GM13977 (cell line): Measurements from ENCODE around the gene DHRS3.

Experiments used
- DNase-seq: peaks from one replicate; pipeline ENCODE4 v3.0.0; 2012; ENCODE audit warnings: low spot score
- in situ Hi-C: fragments of 300-500 bp; cut with MboI; formaldehyde crosslinking; loops from one replicate; pipeline ENCODE4 v1.12.0; 2022; ENCODE audit warnings: low sequenced_read_pairs, low pct_unique_long_range_greater_than_20kb, mixed read lengths, inconsistent platforms; ENCODE audit not compliant: unreplicated experiment
- TF ChIP-seq, protein P1 (sequence below): IDR thresholded peaks from 2 replicates; pipeline ENCODE4 v1.5.1; 2012; ENCODE audit warnings: mild to moderate bottlenecking, control low read depth; ENCODE audit not compliant: insufficient read depth; ENCODE audit errors: extremely low read depth, missing control alignments

The DHRS3 gene

DNA sequence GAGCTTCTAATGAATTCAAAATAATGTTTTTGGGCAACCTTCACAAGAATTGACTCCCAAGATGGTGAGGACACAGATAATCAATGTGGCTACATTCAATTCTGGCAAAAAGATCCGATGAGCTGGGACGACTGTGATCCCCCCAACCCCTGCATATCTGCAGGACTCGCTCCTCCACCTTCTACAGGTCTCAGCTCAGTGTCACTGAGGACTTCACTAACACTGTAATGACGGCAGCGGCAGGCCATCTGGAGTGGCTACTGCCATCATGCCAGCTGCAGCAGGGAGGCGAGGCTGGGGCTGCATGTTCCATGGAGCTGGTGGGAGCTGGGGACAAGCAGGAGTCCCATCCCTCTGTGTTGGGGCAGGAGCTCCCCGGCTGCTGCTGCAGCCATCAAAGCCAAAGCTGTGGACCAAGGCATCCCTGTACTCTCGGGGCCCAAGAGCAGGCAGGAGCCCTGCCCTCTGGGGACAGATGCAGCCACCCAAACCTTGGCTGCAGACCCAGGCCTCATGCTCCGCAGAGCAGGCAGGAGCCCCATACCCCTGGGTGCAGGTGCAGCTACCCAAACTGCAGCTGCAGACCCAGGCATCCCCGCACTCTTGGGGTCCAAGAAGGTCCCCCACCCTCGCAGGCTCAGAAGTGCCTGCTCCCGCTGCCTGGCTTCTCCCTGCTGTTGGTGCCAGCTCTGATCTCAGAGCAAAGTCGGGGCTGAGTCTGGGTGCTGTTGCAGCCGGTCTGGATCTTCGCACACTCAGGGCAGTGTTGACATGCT is 12.2 kb upstream of the DHRS3 start:
- in situ Hi-C loops = no loop called here
- TF ChIP-seq, protein P1, sequence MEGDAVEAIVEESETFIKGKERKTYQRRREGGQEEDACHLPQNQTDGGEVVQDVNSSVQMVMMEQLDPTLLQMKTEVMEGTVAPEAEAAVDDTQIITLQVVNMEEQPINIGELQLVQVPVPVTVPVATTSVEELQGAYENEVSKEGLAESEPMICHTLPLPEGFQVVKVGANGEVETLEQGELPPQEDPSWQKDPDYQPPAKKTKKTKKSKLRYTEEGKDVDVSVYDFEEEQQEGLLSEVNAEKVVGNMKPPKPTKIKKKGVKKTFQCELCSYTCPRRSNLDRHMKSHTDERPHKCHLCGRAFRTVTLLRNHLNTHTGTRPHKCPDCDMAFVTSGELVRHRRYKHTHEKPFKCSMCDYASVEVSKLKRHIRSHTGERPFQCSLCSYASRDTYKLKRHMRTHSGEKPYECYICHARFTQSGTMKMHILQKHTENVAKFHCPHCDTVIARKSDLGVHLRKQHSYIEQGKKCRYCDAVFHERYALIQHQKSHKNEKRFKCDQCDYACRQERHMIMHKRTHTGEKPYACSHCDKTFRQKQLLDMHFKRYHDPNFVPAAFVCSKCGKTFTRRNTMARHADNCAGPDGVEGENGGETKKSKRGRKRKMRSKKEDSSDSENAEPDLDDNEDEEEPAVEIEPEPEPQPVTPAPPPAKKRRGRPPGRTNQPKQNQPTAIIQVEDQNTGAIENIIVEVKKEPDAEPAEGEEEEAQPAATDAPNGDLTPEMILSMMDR = no peak
- DNase-seq = no peak

- no peak for DNase-seq
- in situ Hi-C loops = no loop called here
- TF ChIP-seq, protein P1 = no peak
These were observed 11.5 kb upstream of the DHRS3 start for GRCh38 chr1:12629511-12629956.

DNA sequence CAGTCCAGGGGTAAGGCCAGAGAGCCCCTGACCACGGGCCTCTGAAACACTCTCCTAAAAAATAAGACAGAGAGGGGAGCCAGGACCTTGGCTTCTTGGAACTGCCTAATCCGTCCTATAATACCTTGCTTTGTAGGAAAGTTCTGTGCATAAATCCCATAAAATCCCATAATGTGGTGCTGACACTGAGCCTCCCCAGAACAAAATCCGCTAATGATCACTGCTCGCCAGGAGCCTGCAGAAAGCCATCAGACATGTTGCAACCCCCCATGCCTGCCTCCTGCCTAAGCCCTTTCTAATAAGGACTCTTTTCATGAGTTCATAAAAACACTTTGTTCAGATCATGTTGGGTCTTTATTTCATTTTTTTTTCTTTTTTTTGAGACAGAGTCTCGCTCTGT is 9.3 kb upstream of the DHRS3 start:
- no peak for DNase-seq
- in situ Hi-C loops = no loop called here
- TF ChIP-seq, protein P1 = no peak

GRCh38 chr1:12626888-12627287 is 8.9 kb upstream of the DHRS3 start:
- in situ Hi-C loops = no loop called here
- TF ChIP-seq, protein P1 = no peak
- no peak for DNase-seq

DNA sequence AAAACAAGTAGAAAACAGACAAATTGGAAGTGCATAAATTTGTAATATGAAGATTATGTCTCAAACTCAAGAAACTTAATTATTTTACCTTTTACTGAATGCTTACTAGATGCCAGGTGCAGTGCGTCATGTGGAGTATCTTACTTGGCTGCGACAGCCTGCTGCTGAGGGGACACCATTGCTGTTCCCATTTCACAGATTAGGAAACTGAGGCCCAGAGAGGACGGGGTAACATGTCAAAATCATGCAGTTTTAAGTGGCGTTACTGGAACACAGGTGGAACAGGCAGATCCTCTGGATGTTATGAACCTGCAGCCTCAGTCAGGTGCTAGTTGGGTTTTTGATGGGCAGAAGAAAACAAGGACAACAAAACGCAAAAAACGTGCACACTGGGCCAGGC is 7.3 kb upstream of the DHRS3 start:
- TF ChIP-seq, protein P1 = no peak
- in situ Hi-C loops = no loop called here
- no peak for DNase-seq

DNA sequence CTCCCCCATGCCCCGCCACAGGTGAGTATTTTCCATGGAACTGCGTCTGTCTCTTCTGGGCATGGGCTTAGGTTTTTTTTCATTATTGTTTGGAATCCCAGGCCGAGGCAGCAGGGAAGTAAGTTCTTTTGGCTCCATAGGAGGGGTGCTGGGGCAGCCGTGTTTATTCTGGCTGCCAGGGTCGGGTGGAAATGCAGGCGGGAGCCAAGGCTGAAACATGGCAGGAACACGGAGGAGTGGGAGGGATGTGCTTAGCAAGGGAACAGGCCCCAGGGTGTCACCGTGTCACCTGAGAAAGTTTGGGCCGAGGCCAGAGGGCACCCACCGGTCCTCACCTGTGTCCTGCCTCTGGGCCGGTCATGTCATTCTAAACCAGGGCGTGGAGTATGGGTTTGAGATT is 4.5 kb upstream of the DHRS3 start:
- TF ChIP-seq, protein P1 = no peak
- in situ Hi-C loops = loop anchor here (25.0 kb wide), 2 partner anchors 310 to 485 kb away; no protein-coding TSS in a partner anchor

More for the DNA sequence above, 4.5 kb upstream of the DHRS3 start:
- no peak for DNase-seq
